DMS 273 (cell line): ENCODE data around the gene HK3.

Experiments used
- DNase-seq: peaks from one replicate; lab custom pipeline; 2025; ENCODE audit not compliant: unreplicated experiment; lab: John Stamatoyannopoulos, UW

HK3 gene

GRCh38 chr5:176899296-176899891, at the start of gene HK3:
Gene HK3 (minus strand): TSS chr5:176899346. CDS start chr5:176896159, 3,187 bp downstream.
- no peak for DNase-seq

GRCh38 chr5:176948458-176948857, 49.3 kb upstream of the HK3 start:
- DNase-seq: no peak

DNA sequence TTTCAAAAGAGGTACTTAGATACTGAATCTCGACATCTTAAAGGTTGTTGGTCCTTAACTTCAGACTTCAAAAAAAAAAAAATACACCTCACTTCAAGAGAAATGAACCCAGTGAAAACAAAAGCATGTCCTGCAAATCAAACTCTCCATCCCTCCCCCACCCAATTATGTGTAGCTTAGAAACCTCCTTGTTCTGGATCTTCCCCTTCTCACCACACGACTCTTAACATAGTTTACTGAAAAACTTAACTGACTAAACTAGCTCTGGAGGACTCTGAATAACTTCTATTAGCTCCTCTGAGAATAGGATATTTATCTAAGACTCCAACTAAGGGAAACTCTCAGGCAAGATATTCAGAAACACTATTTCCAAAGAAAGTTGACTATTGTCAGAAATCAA, 48.7 kb upstream of the HK3 start:
- no peak for DNase-seq

- no peak for DNase-seq
These were observed 45.1 kb upstream of the HK3 start for GRCh38 chr5:176944268-176944667.

GRCh38 chr5:176943816-176944215, 44.7 kb upstream of the HK3 start:
- no peak for DNase-seq

GRCh38 chr5:176941951-176942350, 42.8 kb upstream of the HK3 start:
- DNase-seq: no peak

DNA sequence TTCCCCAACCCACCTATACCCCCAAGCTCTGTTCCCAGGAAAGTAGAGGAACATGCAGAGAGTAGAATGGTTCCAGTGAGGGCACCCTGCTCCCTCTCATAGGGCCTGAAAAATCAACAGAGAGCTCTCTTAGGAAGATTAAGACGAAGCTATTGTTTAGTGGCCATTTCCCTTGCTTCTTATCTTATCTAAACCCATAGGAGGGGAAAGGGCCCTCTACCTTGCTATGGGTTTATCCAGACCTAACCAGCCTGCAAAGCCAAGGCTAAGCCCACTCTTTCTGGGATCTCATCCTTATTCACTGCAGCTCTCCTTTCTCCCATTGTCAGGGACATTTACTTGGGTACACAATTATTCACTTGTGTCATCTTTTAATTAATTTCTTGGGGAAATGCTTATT, 39.3 kb upstream of the HK3 start:
- DNase-seq: no peak

- no peak for DNase-seq
These were observed 35.9 kb upstream of the HK3 start for GRCh38 chr5:176935017-176935416.

- no peak for DNase-seq
These were observed 35.3 kb upstream of the HK3 start for GRCh38 chr5:176934309-176934930.

DNA sequence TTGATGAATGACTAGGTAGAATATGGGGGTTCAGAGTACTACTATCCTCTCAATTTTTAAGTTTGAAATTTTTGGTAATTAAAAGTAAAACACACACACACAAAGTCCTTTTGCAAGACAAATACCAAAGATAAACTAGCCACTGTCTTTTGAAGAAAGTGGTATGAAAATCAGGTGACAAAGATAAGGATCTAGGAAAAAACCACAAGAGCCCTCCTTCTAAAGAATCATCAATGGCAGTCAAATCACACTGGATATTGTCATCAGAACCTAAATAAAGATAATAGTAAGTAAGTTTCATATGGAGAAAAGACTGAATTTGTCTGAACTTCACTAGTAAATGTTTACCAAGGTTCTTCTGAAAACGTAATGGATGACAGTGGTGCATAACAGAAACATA, 30.5 kb upstream of the HK3 start:
- DNase-seq: no peak

DNA sequence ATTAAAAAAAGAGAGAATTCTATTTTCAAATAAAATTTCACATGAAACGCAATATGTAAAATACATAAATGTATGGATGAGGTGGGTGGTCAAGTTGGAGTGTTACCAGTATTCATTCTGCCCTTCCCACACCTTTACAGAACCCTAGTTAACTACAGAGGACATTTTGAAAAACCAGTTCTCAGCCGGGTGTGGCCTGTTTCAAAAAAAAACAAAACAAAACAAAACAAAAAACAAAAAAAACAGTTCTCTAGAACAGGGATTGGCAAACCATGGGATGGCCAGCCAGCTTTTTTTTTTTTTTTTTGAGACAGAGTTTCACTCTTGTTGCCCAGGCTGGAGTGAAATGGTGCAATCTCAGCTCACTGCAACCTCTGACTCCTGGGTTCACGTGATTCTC, 28.4 kb upstream of the HK3 start:
- no peak for DNase-seq

DNA sequence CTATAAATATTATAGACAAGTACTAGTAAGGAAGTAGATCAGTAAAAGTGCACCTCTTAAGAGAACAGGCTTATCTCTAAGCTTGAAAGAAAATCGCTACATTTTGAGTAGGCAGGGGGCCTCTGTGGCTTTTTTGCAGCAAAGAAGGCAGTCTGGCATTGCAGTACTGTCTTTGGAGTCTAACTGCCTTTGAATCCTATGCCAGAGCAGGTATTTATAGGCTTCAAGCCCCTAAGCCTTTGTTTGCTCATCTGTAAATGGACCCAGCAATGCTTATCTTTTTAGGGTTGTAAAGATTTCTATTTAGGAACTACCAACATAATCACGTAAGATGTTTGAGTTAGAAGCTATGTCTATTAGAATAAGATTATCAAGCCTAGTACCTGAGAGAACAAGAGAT, 23.7 kb upstream of the HK3 start:
- DNase-seq: no peak

GRCh38 chr5:176921714-176922113, 22.6 kb upstream of the HK3 start:
- no peak for DNase-seq

GRCh38 chr5:176918613-176919012, 19.5 kb upstream of the HK3 start:
- DNase-seq: no peak

- DNase-seq: no peak
These were observed 17.2 kb upstream of the HK3 start for GRCh38 chr5:176916337-176916736.

DNA sequence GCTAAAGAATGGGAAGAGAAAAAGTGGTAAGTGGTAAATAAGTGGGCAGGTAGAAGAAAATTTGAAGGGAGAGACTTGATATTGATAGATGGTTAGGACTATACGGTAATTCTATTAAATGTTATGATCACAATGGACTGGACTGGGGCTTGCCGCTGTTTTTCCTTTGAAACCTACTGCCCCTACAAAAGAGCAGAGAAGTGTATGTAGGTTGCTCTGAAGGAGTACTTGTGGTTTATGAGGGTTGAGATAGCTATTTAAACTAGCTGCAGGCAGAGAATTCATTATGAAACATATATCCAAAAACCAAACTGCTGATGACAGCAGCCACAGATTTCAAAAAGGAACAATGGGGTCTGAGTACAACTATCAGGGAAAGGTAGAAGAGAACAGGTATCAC, 16.8 kb upstream of the HK3 start:
- DNase-seq: no peak

- DNase-seq: no peak
These were observed 13.0 kb upstream of the HK3 start for GRCh38 chr5:176912115-176912514.

GRCh38 chr5:176908675-176909368, 9.7 kb upstream of the HK3 start:
- DNase-seq: no peak

DNA sequence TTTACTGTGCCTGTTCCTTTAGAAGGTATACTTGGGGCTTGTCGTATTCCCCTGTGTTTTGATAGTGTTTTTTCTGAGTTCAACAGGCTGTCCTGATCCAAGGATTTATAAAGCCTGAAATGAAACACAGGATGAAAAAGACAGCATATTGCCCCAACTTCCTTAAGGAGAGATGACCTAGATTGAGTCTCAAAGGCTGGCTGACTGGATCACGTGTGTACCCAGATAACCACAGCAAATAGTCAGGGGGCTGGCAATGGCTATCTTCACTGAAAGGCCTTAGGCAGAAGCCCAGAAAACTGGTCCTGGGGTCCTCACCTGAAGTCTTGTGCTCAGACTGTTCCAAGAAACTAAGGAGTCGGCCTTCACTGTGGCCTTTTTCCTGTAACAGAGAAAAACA, 7.7 kb upstream of the HK3 start:
- no peak for DNase-seq

DNA sequence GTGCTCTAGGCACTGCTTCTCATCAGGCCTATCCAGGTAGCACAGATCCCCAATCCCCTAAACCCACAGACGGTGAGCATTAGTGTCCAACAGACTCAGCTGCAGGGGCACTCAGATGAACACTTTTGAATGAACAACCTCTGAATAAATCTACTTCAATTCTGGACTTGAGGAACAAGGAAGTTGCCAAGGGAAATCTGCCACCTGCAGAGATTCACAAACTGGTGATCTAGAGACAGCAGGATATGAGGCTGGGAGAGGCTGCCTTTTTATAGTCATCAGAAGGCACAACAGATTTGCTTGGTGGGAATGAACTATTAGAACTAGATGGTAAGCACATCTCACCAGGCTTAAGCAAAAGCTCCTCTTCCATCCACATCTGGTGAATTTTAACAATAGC, 7.0 kb upstream of the HK3 start:
- no peak for DNase-seq

DNA sequence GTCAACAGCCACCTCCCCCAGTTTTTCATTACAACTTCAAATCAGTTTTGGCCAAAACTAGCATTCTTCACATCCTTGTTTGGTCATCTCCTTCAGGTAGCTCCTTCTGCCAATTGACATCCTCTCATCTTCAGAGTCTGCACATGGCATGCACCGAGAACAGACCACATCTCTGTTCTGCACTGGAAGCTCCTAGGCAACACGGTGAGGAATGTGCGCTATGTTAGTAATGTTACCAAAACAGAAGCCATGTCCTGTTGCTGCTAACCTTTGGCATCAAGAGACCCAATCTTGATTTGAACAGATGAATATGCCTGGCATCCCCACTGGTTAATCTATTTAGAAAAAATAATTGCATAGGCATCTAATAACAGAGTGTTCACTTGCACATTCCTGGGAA, 5.1 kb upstream of the HK3 start:
- DNase-seq: no peak

GRCh38 chr5:176902911-176903664, 3.9 kb upstream of the HK3 start:
- no peak for DNase-seq
